ENCODE measurements around the gene TPGS1. TPM values are rescaled to one million over a fixed set of nuclear protein-coding genes. Genes with fewer than 3 reads are reported as not detected.

TPGS1 gene
- total RNA-seq, 1 donor from 2014 or later, result 18.0 TPM

GRCh38 chr19:465056-465816 is 42.1 kb upstream of the TPGS1 start:
- Mint-ChIP-seq H3K9me3 (ENCODE audit: unreplicated experiment) (no peaks in the 10 kb centered on the region), H3K4me3 (ENCODE audit: unreplicated experiment) (no peak overlapping the region)
- TF ChIP-seq, protein P1, sequence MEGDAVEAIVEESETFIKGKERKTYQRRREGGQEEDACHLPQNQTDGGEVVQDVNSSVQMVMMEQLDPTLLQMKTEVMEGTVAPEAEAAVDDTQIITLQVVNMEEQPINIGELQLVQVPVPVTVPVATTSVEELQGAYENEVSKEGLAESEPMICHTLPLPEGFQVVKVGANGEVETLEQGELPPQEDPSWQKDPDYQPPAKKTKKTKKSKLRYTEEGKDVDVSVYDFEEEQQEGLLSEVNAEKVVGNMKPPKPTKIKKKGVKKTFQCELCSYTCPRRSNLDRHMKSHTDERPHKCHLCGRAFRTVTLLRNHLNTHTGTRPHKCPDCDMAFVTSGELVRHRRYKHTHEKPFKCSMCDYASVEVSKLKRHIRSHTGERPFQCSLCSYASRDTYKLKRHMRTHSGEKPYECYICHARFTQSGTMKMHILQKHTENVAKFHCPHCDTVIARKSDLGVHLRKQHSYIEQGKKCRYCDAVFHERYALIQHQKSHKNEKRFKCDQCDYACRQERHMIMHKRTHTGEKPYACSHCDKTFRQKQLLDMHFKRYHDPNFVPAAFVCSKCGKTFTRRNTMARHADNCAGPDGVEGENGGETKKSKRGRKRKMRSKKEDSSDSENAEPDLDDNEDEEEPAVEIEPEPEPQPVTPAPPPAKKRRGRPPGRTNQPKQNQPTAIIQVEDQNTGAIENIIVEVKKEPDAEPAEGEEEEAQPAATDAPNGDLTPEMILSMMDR (IDR thresholded peaks at IDR 0.05; ENCODE audit: unreplicated experiment), result no peak

GRCh38 chr19:467554-467953 is 39.7 kb upstream of the TPGS1 start:
- Mint-ChIP-seq H3K4me1 (ENCODE audit: unreplicated experiment) (no peaks in the 10 kb centered on the region), H3K4me3 (ENCODE audit: unreplicated experiment) (no peak overlapping the region), H3K27ac (ENCODE audit: unreplicated experiment) (no peak overlapping the region), H3K9me3 (ENCODE audit: unreplicated experiment) (no peaks in the 10 kb centered on the region), H3K36me3 (ENCODE audit: low read depth, unreplicated experiment) (no peaks in the 10 kb centered on the region), H3K27me3 (ENCODE audit: unreplicated experiment) (peaks cover 2% of the 10 kb centered on the region)
- DNase-seq (ENCODE audit: low spot score), result no peak
- TF ChIP-seq, protein P1 (IDR thresholded peaks at IDR 0.05; ENCODE audit: unreplicated experiment), result no peak

More at GRCh38 chr19:465056-465816, 42.1 kb upstream of the TPGS1 start:
- no peaks in the 10 kb centered on the region for H3K4me1 Mint-ChIP-seq (ENCODE audit: unreplicated experiment)
- no peak overlapping the region for H3K27ac Mint-ChIP-seq (ENCODE audit: unreplicated experiment)
- no peak for DNase-seq (ENCODE audit: low spot score)
- no peaks in the 10 kb centered on the region for H3K36me3 Mint-ChIP-seq (ENCODE audit: low read depth, unreplicated experiment)
- peaks cover 2% of the 10 kb centered on the region for H3K27me3 Mint-ChIP-seq (ENCODE audit: unreplicated experiment)

DNA sequence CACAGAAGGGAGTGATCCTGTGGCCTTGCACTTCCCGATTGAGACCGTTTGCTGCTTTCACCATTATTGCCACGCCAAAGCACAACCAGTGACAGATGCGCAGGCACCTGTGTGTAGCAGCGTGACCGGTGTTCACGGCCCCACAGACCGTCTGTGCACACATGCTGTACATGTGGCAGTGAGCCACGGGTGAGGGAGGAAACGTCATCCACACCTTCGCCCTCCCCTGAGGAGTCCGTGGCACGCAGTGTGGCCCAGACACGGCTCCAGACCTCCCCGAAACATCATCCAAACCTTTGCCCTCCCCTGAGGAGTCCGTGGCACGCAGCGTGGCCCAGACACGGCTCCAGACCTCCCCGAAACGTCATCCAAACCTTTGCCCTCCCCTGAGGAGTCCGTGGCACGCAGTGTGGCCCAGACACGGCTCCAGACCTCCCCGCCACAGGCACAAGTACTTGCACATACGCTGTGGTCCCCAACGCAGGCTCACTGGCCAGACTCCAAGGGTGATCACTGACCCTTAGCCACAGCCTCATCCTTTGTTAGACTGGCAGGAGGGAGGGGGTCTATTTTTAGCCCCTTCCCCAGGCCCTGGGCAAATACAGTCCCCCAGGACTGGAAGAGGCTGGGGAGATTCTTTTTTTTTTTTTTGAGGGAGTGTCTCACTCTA is 38.6 kb upstream of the TPGS1 start:
- H3K9me3 Mint-ChIP-seq (ENCODE audit: unreplicated experiment), result no peaks in the 10 kb centered on the region
- no peak overlapping the region for H3K27ac Mint-ChIP-seq (ENCODE audit: unreplicated experiment)
- no peak overlapping the region for H3K4me3 Mint-ChIP-seq (ENCODE audit: unreplicated experiment)
- no peaks in the 10 kb centered on the region for H3K36me3 Mint-ChIP-seq (ENCODE audit: low read depth, unreplicated experiment)
- DNase-seq (ENCODE audit: low spot score), result no peak
- H3K4me1 Mint-ChIP-seq (ENCODE audit: unreplicated experiment), result no peaks in the 10 kb centered on the region
- TF ChIP-seq, protein P1 (IDR thresholded peaks at IDR 0.05; ENCODE audit: unreplicated experiment), result no peak
- H3K27me3 Mint-ChIP-seq (ENCODE audit: unreplicated experiment), result peaks cover 2% of the 10 kb centered on the region

- no peak for DNase-seq (ENCODE audit: low spot score)
- Mint-ChIP-seq H3K27ac (ENCODE audit: unreplicated experiment) (no peak overlapping the region), H3K4me1 (ENCODE audit: unreplicated experiment) (no peaks in the 10 kb centered on the region), H3K4me3 (ENCODE audit: unreplicated experiment) (no peak overlapping the region), H3K27me3 (ENCODE audit: unreplicated experiment) (no peaks in the 10 kb centered on the region), H3K9me3 (ENCODE audit: unreplicated experiment) (no peaks in the 10 kb centered on the region), H3K36me3 (ENCODE audit: low read depth, unreplicated experiment) (no peaks in the 10 kb centered on the region)
- TF ChIP-seq, protein P1 (IDR thresholded peaks at IDR 0.05; ENCODE audit: unreplicated experiment), result no peak
Measured at GRCh38 chr19:469833-470232, 37.5 kb upstream of the TPGS1 start.

DNA sequence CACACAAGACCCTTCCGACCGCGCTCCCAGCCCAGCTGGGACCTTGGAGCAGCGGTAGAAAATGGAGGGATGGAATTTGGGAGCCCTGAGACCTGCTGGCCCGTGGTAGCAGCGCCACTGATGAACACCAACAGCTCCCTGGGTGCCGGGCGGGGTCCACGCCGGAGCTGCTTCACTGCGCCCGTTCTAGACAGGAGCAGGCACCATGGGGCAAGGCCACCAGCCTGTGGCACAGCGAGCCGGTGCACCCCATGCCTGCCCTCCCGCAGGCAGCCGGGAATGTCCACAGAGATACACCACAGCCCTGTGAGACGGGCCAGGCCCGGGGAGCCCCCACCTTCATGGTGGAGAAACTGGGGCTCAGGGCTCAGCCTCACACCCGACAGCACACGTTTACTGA is 36.6 kb upstream of the TPGS1 start:
- H3K36me3 Mint-ChIP-seq (ENCODE audit: low read depth, unreplicated experiment), result no peaks in the 10 kb centered on the region
- TF ChIP-seq, protein P1 (IDR thresholded peaks at IDR 0.05; ENCODE audit: unreplicated experiment), result no peak
- no peaks in the 10 kb centered on the region for H3K9me3 Mint-ChIP-seq (ENCODE audit: unreplicated experiment)
- no peaks in the 10 kb centered on the region for H3K4me1 Mint-ChIP-seq (ENCODE audit: unreplicated experiment)
- no peak overlapping the region for H3K27ac Mint-ChIP-seq (ENCODE audit: unreplicated experiment)
- no peaks in the 10 kb centered on the region for H3K27me3 Mint-ChIP-seq (ENCODE audit: unreplicated experiment)
- no peak for DNase-seq (ENCODE audit: low spot score)
- H3K4me3 Mint-ChIP-seq (ENCODE audit: unreplicated experiment), result no peak overlapping the region
